K562 (cell line): ENCODE results near the gene FABP7.

Experiments used
- CEBPB ChIP-seq: fragments of 450-650 bp; IDR thresholded peaks from 2 replicates; pipeline ENCODE4 v1.6.1; 2016; ENCODE audit warnings: missing genetic modification characterization, missing compliant biosample characterization
- EP300 ChIP-seq: IDR thresholded peaks from 2 replicates; pipeline ENCODE4 v1.6.1; 2012; ENCODE audit warnings: low read length, improper control_type of control experiment
- LEF1 ChIP-seq: fragments of 450-650 bp; IDR thresholded peaks from 2 replicates; pipeline ENCODE4 v1.6.1; 2016; ENCODE audit warnings: mild to moderate bottlenecking
- NR2C1 ChIP-seq, 2 experiments: fragments of 450-650 bp; IDR thresholded peaks; 2 replicates each; pipeline ENCODE4 v1.6.1; 2017; ENCODE audit warnings: mild to moderate bottlenecking in 2 of 2, antibody characterized with exemption in 1 of 2, inconsistent platforms in 1 of 2, missing compliant biosample characterization in 1 of 2, missing genetic modification characterization in 1 of 2
- POLR2A ChIP-seq: fragments of 450-650 bp; conservative IDR thresholded peaks from 2 replicates; pipeline ENCODE4 v1.6.1; 2016
- RBM22 ChIP-seq: fragments of 200-400 bp; formaldehyde crosslinking; IDR thresholded peaks from 2 replicates; pipeline ENCODE4 v1.6.1; 2018; ENCODE audit warnings: low read length, low read depth; ENCODE audit not compliant: poor library complexity, severe bottlenecking
- SETDB1 ChIP-seq: IDR thresholded peaks from one replicate; pipeline ENCODE4 v1.6.1; 2012; ENCODE audit warnings: low read length, control low read depth, inconsistent platforms
- SNRNP70 ChIP-seq: fragments of 200-400 bp; formaldehyde crosslinking; optimal IDR thresholded peaks from 2 replicates; pipeline ENCODE3; 2017; ENCODE audit warnings: low read depth, low read length
- STAT5B ChIP-seq: fragments of 250-450 bp; sonication (Bioruptor Pico); IDR thresholded peaks from 2 replicates; pipeline ENCODE4 v1.8.0; 2021; ENCODE audit warnings: mild to moderate bottlenecking, inconsistent platforms
- U2AF2 ChIP-seq: fragments of 200-400 bp; formaldehyde crosslinking; optimal IDR thresholded peaks from 2 replicates; pipeline ENCODE3; 2017; ENCODE audit warnings: low read depth, mild to moderate bottlenecking, low read length
- ZNF146 ChIP-seq: IDR thresholded peaks from one replicate; pipeline ENCODE4 v1.6.1; 2018; ENCODE audit warnings: missing compliant biosample characterization; ENCODE audit not compliant: unreplicated experiment
- ZNF239 ChIP-seq: fragments of 250-450 bp; sonication (Bioruptor Pico); IDR thresholded peaks from 2 replicates; pipeline ENCODE4 v1.4.0; 2020; ENCODE audit warnings: mild to moderate bottlenecking
- ZNF263 ChIP-seq: sonication (generic); formaldehyde crosslinking; IDR thresholded peaks from 2 replicates; pipeline ENCODE4 v1.8.0; 2022; ENCODE audit warnings: mild to moderate bottlenecking, missing genetic modification reagents, borderline replicate concordance
- TF ChIP-seq, protein P1 (sequence below): sonication (generic); formaldehyde crosslinking; IDR thresholded peaks from 2 replicates; pipeline ENCODE4 v1.8.1; 2023; ENCODE audit warnings: missing genetic modification reagents, mild to moderate bottlenecking, borderline replicate concordance

DNA sequence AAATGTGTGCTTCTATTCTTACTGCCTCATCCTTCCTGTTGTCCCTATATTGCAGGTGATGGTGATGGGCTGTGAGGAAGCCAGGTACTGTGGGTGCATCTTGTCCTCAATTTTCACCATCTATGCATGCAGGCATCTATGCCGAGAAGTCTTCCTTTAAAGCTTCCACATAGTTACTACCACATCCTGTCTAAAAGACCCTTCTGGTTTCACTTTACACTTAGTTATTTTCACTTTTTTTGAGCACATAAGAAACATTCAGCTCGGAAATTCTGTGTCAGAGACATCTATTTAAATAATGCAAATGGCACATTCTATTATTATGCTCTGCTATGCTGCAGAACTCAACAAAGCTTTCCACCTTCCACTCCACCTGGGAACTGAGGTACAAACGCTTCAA, 28.2 kb upstream of the FABP7 start:
- TF ChIP-seq, protein P1, sequence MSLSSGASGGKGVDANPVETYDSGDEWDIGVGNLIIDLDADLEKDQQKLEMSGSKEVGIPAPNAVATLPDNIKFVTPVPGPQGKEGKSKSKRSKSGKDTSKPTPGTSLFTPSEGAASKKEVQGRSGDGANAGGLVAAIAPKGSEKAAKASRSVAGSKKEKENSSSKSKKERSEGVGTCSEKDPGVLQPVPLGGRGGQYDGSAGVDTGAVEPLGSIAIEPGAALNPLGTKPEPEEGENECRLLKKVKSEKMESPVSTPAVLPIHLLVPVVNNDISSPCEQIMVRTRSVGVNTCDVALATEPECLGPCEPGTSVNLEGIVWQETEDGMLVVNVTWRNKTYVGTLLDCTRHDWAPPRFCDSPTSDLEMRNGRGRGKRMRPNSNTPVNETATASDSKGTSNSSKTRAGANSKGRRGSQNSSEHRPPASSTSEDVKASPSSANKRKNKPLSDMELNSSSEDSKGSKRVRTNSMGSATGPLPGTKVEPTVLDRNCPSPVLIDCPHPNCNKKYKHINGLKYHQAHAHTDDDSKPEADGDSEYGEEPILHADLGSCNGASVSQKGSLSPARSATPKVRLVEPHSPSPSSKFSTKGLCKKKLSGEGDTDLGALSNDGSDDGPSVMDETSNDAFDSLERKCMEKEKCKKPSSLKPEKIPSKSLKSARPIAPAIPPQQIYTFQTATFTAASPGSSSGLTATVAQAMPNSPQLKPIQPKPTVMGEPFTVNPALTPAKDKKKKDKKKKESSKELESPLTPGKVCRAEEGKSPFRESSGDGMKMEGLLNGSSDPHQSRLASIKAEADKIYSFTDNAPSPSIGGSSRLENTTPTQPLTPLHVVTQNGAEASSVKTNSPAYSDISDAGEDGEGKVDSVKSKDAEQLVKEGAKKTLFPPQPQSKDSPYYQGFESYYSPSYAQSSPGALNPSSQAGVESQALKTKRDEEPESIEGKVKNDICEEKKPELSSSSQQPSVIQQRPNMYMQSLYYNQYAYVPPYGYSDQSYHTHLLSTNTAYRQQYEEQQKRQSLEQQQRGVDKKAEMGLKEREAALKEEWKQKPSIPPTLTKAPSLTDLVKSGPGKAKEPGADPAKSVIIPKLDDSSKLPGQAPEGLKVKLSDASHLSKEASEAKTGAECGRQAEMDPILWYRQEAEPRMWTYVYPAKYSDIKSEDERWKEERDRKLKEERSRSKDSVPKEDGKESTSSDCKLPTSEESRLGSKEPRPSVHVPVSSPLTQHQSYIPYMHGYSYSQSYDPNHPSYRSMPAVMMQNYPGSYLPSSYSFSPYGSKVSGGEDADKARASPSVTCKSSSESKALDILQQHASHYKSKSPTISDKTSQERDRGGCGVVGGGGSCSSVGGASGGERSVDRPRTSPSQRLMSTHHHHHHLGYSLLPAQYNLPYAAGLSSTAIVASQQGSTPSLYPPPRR (CRISPR knock-in tag), result no peak
- TF ChIP-seq U2AF2, result no peak
- TF ChIP-seq EP300, result no peak
- TF ChIP-seq LEF1, result no peak
- no peak for TF ChIP-seq CEBPB (tag)
- TF ChIP-seq ZNF263 (CRISPR knock-in tag), result no peak
- no peak for TF ChIP-seq POLR2A
- no peak for TF ChIP-seq ZNF239 (CRISPR knock-in tag)
- TF ChIP-seq STAT5B (CRISPR knock-in tag), result no peak
- no peak for TF ChIP-seq ZNF146
- TF ChIP-seq NR2C1 (IDR thresholded peaks at IDR 0.05), result no peak
- TF ChIP-seq NR2C1 (tag; IDR thresholded peaks at IDR 0.05), result no peak
- no peak for TF ChIP-seq SETDB1
- no peak for TF ChIP-seq RBM22
- no peak for TF ChIP-seq SNRNP70
